ENCODE measurements around the gene OR1D5. TPM values are rescaled to one million over a fixed set of nuclear protein-coding genes. Genes with fewer than 3 reads are reported as not detected.
"Not testable (repeated sequence)": the region's sequence is repeated elsewhere in the genome, so short reads cannot be mapped to it uniquely, and the experiment has no call there.

The OR1D5 gene
- total RNA-seq (not detected), polyA plus RNA-seq (not detected)
- long read RNA-seq, donor 1 = 0 reads
- long read RNA-seq, donor 2 = 0 reads
- long read RNA-seq, donor 3 = 0 reads
- long read RNA-seq, donor 4 = 0 reads

- not testable (repeated sequence) for H3K4me1 ChIP-seq (ENCODE audit: control insufficient read depth, insufficient read depth, low read length); ATAC-seq
- 75% methylated on average over 1 of the region's 2 CpGs for WGBS
These were observed at the start of gene OR1D5 for GRCh38 chr17:3063507-3063906. OR1D5 (minus strand) TSS chr17:3063607; CDS start chr17:3063607, 0 bp downstream.

GRCh38 chr17:3104322-3104721, 40.9 kb upstream of the OR1D5 start, which contains the start of gene OR1D2:
OR1D2 (minus strand) TSS chr17:3104422; CDS start chr17:3092996, 11,426 bp downstream.
- Histone ChIP-seq H3K27me3 (ENCODE audit: control insufficient read depth, insufficient read depth) (no peaks in the 10 kb centered on the region), H3K9me3 (ENCODE audit: control insufficient read depth, low read length) (no peaks in the 10 kb centered on the region), H3K4me1 (ENCODE audit: control insufficient read depth, insufficient read depth, low read length) (no peaks in the 10 kb centered on the region), H3K27ac (ENCODE audit: low read length) (no peak within 1 kb of the TSS), H3K4me3 (ENCODE audit: low read length) (no peak within 1 kb of the TSS)
- 70% methylated on average over 3 of the region's 3 CpGs for WGBS
- intact Hi-C loops (cut with DNase I) = no loop called here
- no peak for DNase-seq
- no peak for ATAC-seq

More at GRCh38 chr17:3063507-3063906, at the start of gene OR1D5:
- DNase-seq; H3K9me3 ChIP-seq (ENCODE audit: control insufficient read depth, low read length); H3K4me3 ChIP-seq (ENCODE audit: low read length); H3K27me3 ChIP-seq (ENCODE audit: control insufficient read depth, insufficient read depth); H3K27ac ChIP-seq (ENCODE audit: low read length); intact Hi-C loops (cut with DNase I): not testable (repeated sequence)

- H3K4me3 ChIP-seq (ENCODE audit: low read length); DNase-seq; H3K27me3 ChIP-seq (ENCODE audit: control insufficient read depth, insufficient read depth); H3K4me1 ChIP-seq (ENCODE audit: control insufficient read depth, insufficient read depth, low read length); ATAC-seq; intact Hi-C loops (cut with DNase I); H3K9me3 ChIP-seq (ENCODE audit: control insufficient read depth, low read length); H3K27ac ChIP-seq (ENCODE audit: low read length): not testable (repeated sequence)
- WGBS = 72% methylated on average over 4 of the region's 4 CpGs
These were observed 10.4 kb upstream of the OR1D5 start for GRCh38 chr17:3073850-3074249.

GRCh38 chr17:3065192-3065591, 1.8 kb upstream of the OR1D5 start:
- H3K27me3 ChIP-seq (ENCODE audit: control insufficient read depth, insufficient read depth); intact Hi-C loops (cut with DNase I); DNase-seq; H3K27ac ChIP-seq (ENCODE audit: low read length); H3K9me3 ChIP-seq (ENCODE audit: control insufficient read depth, low read length); H3K4me1 ChIP-seq (ENCODE audit: control insufficient read depth, insufficient read depth, low read length); ATAC-seq; H3K4me3 ChIP-seq (ENCODE audit: low read length): not testable (repeated sequence)
- no CpG with 5 or more reads among the region's 1 CpG for WGBS

- H3K27me3 ChIP-seq (ENCODE audit: control insufficient read depth, insufficient read depth); DNase-seq; H3K4me1 ChIP-seq (ENCODE audit: control insufficient read depth, insufficient read depth, low read length); intact Hi-C loops (cut with DNase I); H3K9me3 ChIP-seq (ENCODE audit: control insufficient read depth, low read length); H3K4me3 ChIP-seq (ENCODE audit: low read length); H3K27ac ChIP-seq (ENCODE audit: low read length); ATAC-seq: not testable (repeated sequence)
- 81% methylated on average over 8 of the region's 8 CpGs for WGBS
These were observed 506 bp downstream of the OR1D5 start for GRCh38 chr17:3062824-3063377.

- intact Hi-C loops (cut with DNase I); H3K27me3 ChIP-seq (ENCODE audit: control insufficient read depth, insufficient read depth); DNase-seq; H3K27ac ChIP-seq (ENCODE audit: low read length); H3K9me3 ChIP-seq (ENCODE audit: control insufficient read depth, low read length); ATAC-seq; H3K4me3 ChIP-seq (ENCODE audit: low read length); H3K4me1 ChIP-seq (ENCODE audit: control insufficient read depth, insufficient read depth, low read length): not testable (repeated sequence)
- 97% methylated on average over 1 of the region's 2 CpGs for WGBS
These were observed 8.5 kb downstream of the OR1D5 start for GRCh38 chr17:3054868-3055267.

- no peaks in the 10 kb centered on the region for H3K27me3 ChIP-seq (ENCODE audit: control insufficient read depth, insufficient read depth)
- H3K9me3 ChIP-seq (ENCODE audit: control insufficient read depth, low read length) = no peaks in the 10 kb centered on the region
- H3K4me1 ChIP-seq (ENCODE audit: control insufficient read depth, insufficient read depth, low read length) = no peaks in the 10 kb centered on the region
- intact Hi-C loops (cut with DNase I) = loop anchor here in 1 of 4 donors (10.0 kb wide), 1 partner anchor 595 kb away; no protein-coding TSS in a partner anchor
- no peak for ATAC-seq
- WGBS = 89% methylated on average over 8 of the region's 8 CpGs
- no peak overlapping the region for H3K27ac ChIP-seq (ENCODE audit: low read length)
- H3K4me3 ChIP-seq (ENCODE audit: low read length) = no peak overlapping the region
- DNase-seq = no peak
These were observed 13.6 kb downstream of the OR1D5 start for GRCh38 chr17:3049705-3050295.

- Histone ChIP-seq H3K9me3 (ENCODE audit: control insufficient read depth, low read length) (no peaks in the 10 kb centered on the region), H3K27me3 (ENCODE audit: control insufficient read depth, insufficient read depth) (no peaks in the 10 kb centered on the region), H3K27ac (ENCODE audit: low read length) (peak overlapping the region; percentile 65), H3K4me3 (ENCODE audit: low read length) (peak overlapping the region; percentile 66), H3K4me1 (ENCODE audit: control insufficient read depth, insufficient read depth, low read length) (no peaks in the 10 kb centered on the region)
- DNase-seq (peak; percentile 95 to 98 (median 98)), ATAC-seq (peak; percentile 100)
- 1% methylated on average over 50 of the region's 50 CpGs for WGBS
- intact Hi-C loops (cut with DNase I) = loop anchor here in 1 of 4 donors (10.0 kb wide), 1 partner anchor 596 kb away; no protein-coding TSS in a partner anchor
These were observed 14.5 kb downstream of the OR1D5 start for GRCh38 chr17:3048727-3049471.

GRCh38 chr17:3046753-3047152, 16.7 kb downstream of the OR1D5 start:
- 76% methylated on average over 3 of the region's 3 CpGs for WGBS
- no peaks in the 10 kb centered on the region for H3K4me1 ChIP-seq (ENCODE audit: control insufficient read depth, insufficient read depth, low read length)
- intact Hi-C loops (cut with DNase I) = loop anchor here in 1 of 4 donors (10.0 kb wide), 1 partner anchor 598 kb away; no protein-coding TSS in a partner anchor
- no peaks in the 10 kb centered on the region for H3K9me3 ChIP-seq (ENCODE audit: control insufficient read depth, low read length)
- no peak for ATAC-seq
- H3K27me3 ChIP-seq (ENCODE audit: control insufficient read depth, insufficient read depth) = no peaks in the 10 kb centered on the region
- no peak for DNase-seq
- H3K27ac ChIP-seq (ENCODE audit: low read length) = no peak overlapping the region
- no peak overlapping the region for H3K4me3 ChIP-seq (ENCODE audit: low read length)

GRCh38 chr17:3043737-3044365, 19.6 kb downstream of the OR1D5 start:
- no peaks in the 10 kb centered on the region for H3K4me1 ChIP-seq (ENCODE audit: control insufficient read depth, insufficient read depth, low read length)
- H3K9me3 ChIP-seq (ENCODE audit: control insufficient read depth, low read length) = no peaks in the 10 kb centered on the region
- 64% methylated on average over 11 of the region's 11 CpGs for WGBS
- no peak for ATAC-seq
- H3K27ac ChIP-seq (ENCODE audit: low read length) = no peak overlapping the region
- no peaks in the 10 kb centered on the region for H3K27me3 ChIP-seq (ENCODE audit: control insufficient read depth, insufficient read depth)
- DNase-seq = no peak
- intact Hi-C loops (cut with DNase I) = loop anchor here in 1 of 4 donors (10.0 kb wide), 1 partner anchor 601 kb away; no protein-coding TSS in a partner anchor
- H3K4me3 ChIP-seq (ENCODE audit: low read length) = no peak overlapping the region

Measured in right cardiac atrium (tissue), 5 donors.